GM12873 (cell line): ENCODE data around the gene SFXN3.

Experiments used
- CTCF ChIP-seq: IDR thresholded peaks from 2 replicates; pipeline ENCODE4 v1.5.1; 2012; ENCODE audit warnings: low read depth, mild to moderate bottlenecking, moderate library complexity, low read length, control low read depth; ENCODE audit not compliant: insufficient read depth; ENCODE audit errors: missing control alignments

SFXN3 gene

GRCh38 chr10:101070098-101070497, 39.1 kb downstream of the SFXN3 start:
- TF ChIP-seq CTCF, result no peak

- TF ChIP-seq CTCF, result no peak
Observed at GRCh38 chr10:101071267-101071884, 40.3 kb downstream of the SFXN3 start.

GRCh38 chr10:101071885-101072433, 40.9 kb downstream of the SFXN3 start:
- TF ChIP-seq CTCF, result no peak

- no peak for TF ChIP-seq CTCF
Observed at GRCh38 chr10:101072923-101073322, 41.9 kb downstream of the SFXN3 start.

- TF ChIP-seq CTCF, result no peak
Observed at GRCh38 chr10:101073631-101074030, 42.6 kb downstream of the SFXN3 start.

- no peak for TF ChIP-seq CTCF
Observed at GRCh38 chr10:101075775-101076174, 44.7 kb downstream of the SFXN3 start.

- no peak for TF ChIP-seq CTCF
Observed at GRCh38 chr10:101076630-101077029, 45.6 kb downstream of the SFXN3 start.
